Adrenal gland (tissue), 12 donors: Measurements from ENCODE around the gene ETV1. TPM values are rescaled to one million over a fixed set of nuclear protein-coding genes. Genes with fewer than 3 reads are reported as not detected.
A peak's percentile ranks its signal among the peaks of the same experiment; 100 is the strongest.

Experiments used
- DNase-seq, 7 donors: peaks; one replicate each; pipeline ENCODE4 v3.0.0-alpha.2; 2019 to 2020
- H3K27ac ChIP-seq, 5 donors: fragments of 200-600 bp; sonication (generic) in 4 of 5; 1 replicate in 3 of 5; 2 replicates in 2 of 5; pipeline versions ENCODE4 v1.5.1 to v1.8.0; 2016 to 2020; ENCODE audit warnings: mild to moderate bottlenecking in 1 of 5
- H3K27me3 ChIP-seq: fragments of 200-600 bp; 2 replicates; pipeline ENCODE4 v1.8.0; 2021
- H3K36me3 ChIP-seq, 2 donors: fragments of 200-600 bp; replicated peaks in 1 of 2; 1 replicate in 1 of 2; 2 replicates in 1 of 2; pipeline versions ENCODE4 v1.5.1 to v1.8.0; 2018 to 2022
- H3K4me1 ChIP-seq, 2 donors: fragments of 200-600 bp; replicated peaks in 1 of 2; 1 replicate in 1 of 2; 2 replicates in 1 of 2; pipeline versions ENCODE4 v1.5.1 to v1.8.0; 2018 to 2021
- H3K4me3 ChIP-seq, 4 donors: fragments of 200-600 bp; sonication (generic) in 3 of 4; one replicate each; pipeline ENCODE4 v1.5.1; 2016 to 2018
- H3K9me3 ChIP-seq, 3 donors: fragments of 200-600 bp; sonication (generic) in 1 of 3; replicated peaks in 1 of 3; 1 replicate in 2 of 3; 2 replicates in 1 of 3; pipeline versions ENCODE4 v1.5.1 to v1.8.0; 2016 to 2021
- CTCF ChIP-seq, 6 experiments: fragments of 450-650 bp in 4 of 6; fragments of 200-600 bp in 2 of 6; sonication (generic) in 1 of 6; IDR thresholded peaks; 1 replicate in 5 of 6; 2 replicates in 1 of 6; pipeline versions ENCODE4 v1.5.1 to v1.8.0; 2016 to 2021; ENCODE audit warnings: antibody characterized with exemption in 6 of 6, mild to moderate bottlenecking in 2 of 6, moderate library complexity in 1 of 6
- POLR2A ChIP-seq, 2 donors: fragments of 450-650 bp; IDR thresholded peaks; one replicate each; pipeline ENCODE4 v1.6.1; 2017; ENCODE audit warnings: antibody characterized with exemption in 2 of 2, mild to moderate bottlenecking in 2 of 2, moderate library complexity in 1 of 2
- WGBS, 4 donors: extraction: QIAGEN DNeasy Blood & Tissue Kit in 2 of 4; methylation state at CpG; one replicate each; pipeline versions ENCODE4 v1.1.5 to v1.1.7; 2013 to 2017; 5-methylcytosine and 5-hydroxymethylcytosine counted together
- intact Hi-C, 2 donors: fragments of 100-400 bp; cut with DNase I; formaldehyde crosslinking; loops; one replicate each; pipeline versions ENCODE4 v1.14.1 to v1.15.0; 2022 to 2023
- polyA plus RNA-seq, 3 donors: library from polyadenylated mRNA; stranded (reverse); fragments of 200-250 nt in 2 of 3; fragments of 350-450 nt in 1 of 3; fragmentation: Illumina TruSeq in 1 of 3; extraction: RNeasy Lipid Tissue Mini Kit (QIAGEN cat#74804) in 1 of 3; gene quantifications; one replicate each; pipeline ENCODE4 v1.2.3, GENCODE V29; 2013 to 2014
- total RNA-seq, 9 donors: library from RNA; depleted of rRNA in 4 of 9; stranded (reverse); fragments of >200 nt in 4 of 9; fragments of 120-200 nt in 1 of 9; fragmentation: NEBNext Ultra II Directional in 1 of 9; extraction: Animal tissue kit (Norgen Biotek cat#: 25700) in 1 of 9; gene quantifications; one replicate each; pipeline versions ENCODE4 v1.1.0 to v1.2.4, GENCODE V29; 2013 to 2023
- donor health status: healthy with polysubstance abuse.
- donor health status: Bipolar disorder and iron deficiency.
- donor health status: DM: yes; HTN: yes; CAD: no.
- donor health status: DM: no; HTN: no; CAD: no.
- donor health status: DM: no; HTN: no; CAD: no.
- donor health status: DM: yes; HTN: yes; CAD: no.

The ETV1 gene
- total and polyA plus RNA-seq, 12 donors: 12.1 to 80.0 (median 34.0) TPM

GRCh38 chr7:13989949-13990305 is 461 bp upstream of the ETV1 start:
- no peak for TF ChIP-seq CTCF (IDR thresholded peaks at IDR 0.05)
- Histone ChIP-seq H3K27me3 (no peaks in the 10 kb centered on the region), H3K4me1 (peaks cover 13 to 18% of the 10 kb centered on the region in 2 donors), H3K36me3 (no peaks in the 10 kb centered on the region), H3K27ac (peak overlapping the region; percentile 87 to 95 (median 91)), H3K4me3 (peak overlapping the region; percentile 40 to 88 (median 74)), H3K9me3 (no peaks in the 10 kb centered on the region)
- intact Hi-C loops: no loop called here
- DNase-seq: peak in 2 of 7 donors; percentile 21 to 23
- 0 to 1% (median 0%) methylated on average over 12 to 13 of the region's 13 CpGs for WGBS, 4 donors

GRCh38 chr7:13988731-13989125 is 738 bp downstream of the ETV1 start:
- TF ChIP-seq CTCF (IDR thresholded peaks at IDR 0.05): no peak
- peak in 1 of 2 donors; percentile 45 for TF ChIP-seq POLR2A (IDR thresholded peaks at IDR 0.05)
- peak overlapping the region; percentile 40 to 88 (median 74) for H3K4me3 ChIP-seq
- H3K27me3 ChIP-seq: no peaks in the 10 kb centered on the region
- H3K36me3 ChIP-seq: no peaks in the 10 kb centered on the region
- intact Hi-C loops: no loop called here
- WGBS, 4 donors: 0 to 5% (median 3%) methylated on average over 5 of the region's 5 CpGs
- peak overlapping the region; percentile 87 to 95 (median 91) for H3K27ac ChIP-seq
- peaks cover 13 to 20% of the 10 kb centered on the region in 2 donors for H3K4me1 ChIP-seq
- H3K9me3 ChIP-seq: no peaks in the 10 kb centered on the region
- DNase-seq: peak; percentile 50 to 74 (median 67)

GRCh38 chr7:13988065-13988464 is 1.4 kb downstream of the ETV1 start:
- Histone ChIP-seq H3K36me3 (no peaks in the 10 kb centered on the region), H3K27me3 (no peaks in the 10 kb centered on the region), H3K9me3 (no peaks in the 10 kb centered on the region), H3K4me1 (peaks cover 13 to 24% of the 10 kb centered on the region in 2 donors), H3K27ac (peak overlapping the region in 4 of 5 donors; percentile 12 to 93 (median 50)), H3K4me3 (peak overlapping the region in 2 of 4 donors; percentile 67 to 88)
- WGBS, 4 donors: 16 to 23% (median 19%) methylated on average over 8 of the region's 8 CpGs
- TF ChIP-seq CTCF (IDR thresholded peaks at IDR 0.05) (no peak), POLR2A (IDR thresholded peaks at IDR 0.05) (no peak)
- peak in 1 of 7 donors; percentile 26 for DNase-seq
- intact Hi-C loops: no loop called here

- intact Hi-C loops: no loop called here
- TF ChIP-seq POLR2A (IDR thresholded peaks at IDR 0.05): no peak
- no peak for TF ChIP-seq CTCF (IDR thresholded peaks at IDR 0.05)
- Histone ChIP-seq H3K4me3 (peak overlapping the region in 2 of 4 donors; percentile 67 to 88), H3K27ac (peak overlapping the region in 4 of 5 donors; percentile 12 to 93 (median 50)), H3K27me3 (no peaks in the 10 kb centered on the region), H3K9me3 (no peaks in the 10 kb centered on the region), H3K36me3 (no peaks in the 10 kb centered on the region), H3K4me1 (peaks cover 6 to 23% of the 10 kb centered on the region in 2 donors)
- DNase-seq: no peak
- WGBS, 4 donors: 36 to 54% (median 45%) methylated on average over 1 of the region's 1 CpG
Measured at GRCh38 chr7:13987395-13987794, 2.1 kb downstream of the ETV1 start.
